HepG2 (cell line): ENCODE measurements around the gene NCOA3.

ENCODE experiments used
- ARID2 ChIP-seq: sonication (generic); formaldehyde crosslinking; IDR thresholded peaks from 2 replicates; pipeline ENCODE4 v1.8.1; 2022; ENCODE audit warnings: mild to moderate bottlenecking, missing genetic modification reagents, borderline replicate concordance
- BRCA1 ChIP-seq: sonication (generic); formaldehyde crosslinking; IDR thresholded peaks from 2 replicates; pipeline ENCODE4 v1.4.0; 2020; ENCODE audit warnings: missing genetic modification reagents
- CTCF ChIP-seq: sonication (generic); formaldehyde crosslinking; IDR thresholded peaks from 2 replicates; pipeline ENCODE4 v1.5.0; 2020; ENCODE audit warnings: mild to moderate bottlenecking, missing genetic modification reagents, moderate library complexity
- DDIT3 ChIP-seq: sonication (generic); formaldehyde crosslinking; IDR thresholded peaks from 2 replicates; pipeline ENCODE4 v1.4.0; 2020; ENCODE audit warnings: mild to moderate bottlenecking, missing genetic modification reagents
- ELF1 ChIP-seq: sonication (generic); formaldehyde crosslinking; IDR thresholded peaks from 2 replicates; pipeline ENCODE4 v1.4.0; 2020; ENCODE audit warnings: missing genetic modification reagents
- HOXA7 ChIP-seq: sonication (generic); formaldehyde crosslinking; IDR thresholded peaks from 2 replicates; pipeline ENCODE4 v1.8.1; 2022; ENCODE audit warnings: mild to moderate bottlenecking, missing genetic modification reagents, moderate library complexity
- NFRKB ChIP-seq: fragments of 450-650 bp; IDR thresholded peaks from 2 replicates; pipeline ENCODE4 v1.6.1; 2017
- RORA ChIP-seq: sonication (generic); formaldehyde crosslinking; IDR thresholded peaks from 2 replicates; pipeline ENCODE4 v1.5.0; 2020; ENCODE audit warnings: mild to moderate bottlenecking, missing genetic modification reagents, moderate library complexity
- TCF7 ChIP-seq: sonication (generic); IDR thresholded peaks from 2 replicates; pipeline ENCODE4 v1.6.1; 2016; ENCODE audit warnings: antibody characterized with exemption, low read depth
- ZFP37 ChIP-seq: sonication (generic); formaldehyde crosslinking; IDR thresholded peaks from 2 replicates; pipeline ENCODE4 v1.4.0; 2020; ENCODE audit warnings: missing genetic modification reagents, borderline replicate concordance
- ZFP62 ChIP-seq: sonication (generic); formaldehyde crosslinking; IDR thresholded peaks from 2 replicates; pipeline ENCODE4 v1.4.0; 2020; ENCODE audit warnings: missing genetic modification reagents
- ZNF138 ChIP-seq: sonication (generic); formaldehyde crosslinking; IDR thresholded peaks from 2 replicates; pipeline ENCODE4 v1.5.0; 2020; ENCODE audit warnings: mild to moderate bottlenecking, low read depth, missing genetic modification reagents

- TF ChIP-seq DDIT3 (no peak), ZFP62 (no peak), TCF7 (no peak), ZNF138 (CRISPR knock-in tag) (no peak), ELF1 (CRISPR knock-in tag) (no peak), ARID2 (CRISPR knock-in tag) (no peak), NFRKB (no peak), HOXA7 (CRISPR knock-in tag) (no peak), ZFP37 (no peak), BRCA1 (CRISPR knock-in tag) (no peak), CTCF (CRISPR knock-in tag) (no peak), RORA (no peak)
Measured at GRCh38 chr20:47596003-47596571, 94.4 kb downstream of the NCOA3 start.
